PC-3 (cell line): ENCODE results near the gene MAMDC2. TPM values are rescaled to one million over a fixed set of nuclear protein-coding genes. Genes with fewer than 3 reads are reported as not detected.

Experiments used
- ATAC-seq: fragments of 200-7000 bp; cut with Tn5 transposase; 2 replicates; pipeline ENCODE4 v1.9.1; 2020; ENCODE audit warnings: mild to moderate bottlenecking, moderate library complexity
- BruUV-seq: library from RNA; stranded (reverse); fragments of 400-500 nt; replicated peaks from 2 replicates; lab custom pipeline; 2021; lab: Mats Ljungman, UMichigan
- CTCF ChIA-PET: fragments of 300-600 bp; sonication (Branson Sonifier 250); formaldehyde crosslinking; loops from one replicate; lab custom pipeline; 2022; ENCODE audit warnings: antibody characterized with exemption; lab: Charles Lee
- POLR2A ChIA-PET: fragments of 300-600 bp; sonication (Branson Sonifier 250); formaldehyde crosslinking; loops from one replicate; lab custom pipeline; 2022; ENCODE audit warnings: antibody characterized with exemption; ENCODE audit not compliant: unreplicated experiment; lab: Charles Lee
- DNase-seq: peaks from one replicate; pipeline ENCODE4 v3.0.0-alpha.2; 2015
- H2AFZ ChIP-seq: fragments of 300-600 bp; sonication (generic); 2 replicates; pipeline ENCODE4 v1.6.0; 2016; ENCODE audit warnings: antibody characterized with exemption, low read length
- H3F3A ChIP-seq: fragments of 300-600 bp; sonication (generic); one replicate; pipeline ENCODE4 v1.6.0; 2017; ENCODE audit warnings: antibody characterized with exemption, low read length, control low read depth, mild to moderate bottlenecking; ENCODE audit not compliant: unreplicated experiment
- H3K27ac ChIP-seq: fragments of 300-600 bp; sonication (generic); 2 replicates; pipeline ENCODE4 v1.5.1; 2016; ENCODE audit warnings: mild to moderate bottlenecking, low read length
- H3K27me3 ChIP-seq: fragments of 300-600 bp; sonication (generic); 2 replicates; pipeline ENCODE4 v1.6.1; 2016; ENCODE audit warnings: low read length, mixed read lengths
- H3K36me3 ChIP-seq: fragments of 300-600 bp; sonication (generic); 2 replicates; pipeline ENCODE4 v1.6.1; 2016; ENCODE audit warnings: low read depth, mixed run types, low read length, mixed read lengths
- H3K4me1 ChIP-seq: fragments of 300-600 bp; sonication (generic); 2 replicates; pipeline ENCODE4 v1.5.1; 2016; ENCODE audit warnings: low read length; ENCODE audit not compliant: insufficient read depth
- H3K4me2 ChIP-seq: fragments of 300-600 bp; sonication (generic); 2 replicates; pipeline ENCODE4 v1.6.0; 2016; ENCODE audit warnings: low read length
- H3K4me3 ChIP-seq: fragments of 300-600 bp; sonication (generic); 2 replicates; pipeline ENCODE4 v1.5.1; 2016; ENCODE audit warnings: mild to moderate bottlenecking, low read length, mixed read lengths
- H3K79me2 ChIP-seq: fragments of 300-600 bp; sonication (generic); 2 replicates; pipeline ENCODE4 v1.6.1; 2017; ENCODE audit warnings: low read length, mixed read lengths
- H3K9ac ChIP-seq: fragments of 300-600 bp; sonication (generic); 2 replicates; pipeline ENCODE4 v1.6.0; 2016; ENCODE audit warnings: mild to moderate bottlenecking, low read length
- H3K9me2 ChIP-seq: fragments of 300-600 bp; sonication (generic); replicated peaks from 2 replicates; pipeline ENCODE4 v1.6.1; 2016; ENCODE audit warnings: mixed run types, low read length, mixed read lengths
- H3K9me3 ChIP-seq: fragments of 300-600 bp; sonication (generic); 2 replicates; pipeline ENCODE4 v1.6.1; 2016; ENCODE audit warnings: low read length, mixed read lengths
- H4K20me1 ChIP-seq: fragments of 300-600 bp; sonication (generic); 2 replicates; pipeline ENCODE4 v1.6.1; 2016; ENCODE audit warnings: low read length, mixed read lengths
- EZH2 ChIP-seq: fragments of 300-600 bp; sonication (generic); IDR thresholded peaks from one replicate; pipeline ENCODE4 v1.6.1; 2017; ENCODE audit warnings: antibody characterized with exemption, mild to moderate bottlenecking, low read length; ENCODE audit not compliant: unreplicated experiment
- EZH2phosphoT487 ChIP-seq: fragments of 300-600 bp; sonication (generic); IDR thresholded peaks from 2 replicates; pipeline ENCODE4 v1.6.1; 2018; ENCODE audit warnings: mild to moderate bottlenecking, antibody characterized with exemption, low read length, borderline replicate concordance
- intact Hi-C: fragments of 100-400 bp; cut with micrococcal nuclease; formaldehyde crosslinking; loops from 2 replicates; pipeline ENCODE4 v1.9.0; 2023
- total RNA-seq: library from RNA; depleted of rRNA; stranded (reverse); fragments of >200 nt; gene quantifications from 2 replicates; pipeline ENCODE4 v1.2.3, GENCODE V29; 2014
- TF ChIP-seq, protein P1 (sequence below): fragments of 300-600 bp; sonication (generic); conservative IDR thresholded peaks from 2 replicates; pipeline ENCODE4 v1.5.1; 2017; ENCODE audit warnings: antibody characterized with exemption, low read depth, mild to moderate bottlenecking, low read length

Gene MAMDC2
- total RNA-seq, 1 experiment from 2014 or later, result not detected

DNA sequence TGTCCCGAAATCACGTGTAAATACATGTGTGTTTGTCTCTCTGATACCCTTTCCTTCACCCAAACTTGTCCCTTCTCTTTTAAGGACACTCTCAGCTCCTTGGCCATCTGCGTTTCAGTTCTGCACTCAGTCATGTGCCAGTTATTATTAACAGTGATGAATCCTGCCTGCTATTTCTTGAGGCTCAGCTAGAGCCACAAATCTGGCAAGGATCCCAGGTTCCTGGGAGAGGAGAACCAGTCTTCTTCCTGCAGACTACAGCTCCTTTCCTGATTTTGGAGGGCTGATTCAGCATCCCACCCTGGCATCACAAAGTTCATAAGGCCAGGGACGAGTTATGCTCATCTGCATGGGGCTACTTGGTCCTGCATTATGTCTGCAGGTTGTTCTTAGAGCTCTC, 5.6 kb downstream of the MAMDC2 start:
- Histone ChIP-seq H3K4me3 (no peak overlapping the region), H3K4me2 (no peak overlapping the region), H2AFZ (no peak overlapping the region), H3K79me2 (no peaks in the 10 kb centered on the region), H3K27ac (no peak overlapping the region), H3K36me3 (no peaks in the 10 kb centered on the region), H3K9ac (no peak overlapping the region), H3K9me3 (no peaks in the 10 kb centered on the region), H3K27me3 (0 out of 2 replicates have a peak, but pooled peaks cover 5% of the 10 kb centered on the region), H3K9me2 (no peaks in the 10 kb centered on the region), H3F3A (no peaks in the 10 kb centered on the region), H3K4me1 (peaks cover 11% of the 10 kb centered on the region), H4K20me1 (no peaks in the 10 kb centered on the region)
- ATAC-seq (no peak), DNase-seq (peak; percentile 55)
- CTCF ChIA-PET, result no interaction called here
- intact Hi-C loops, result no loop called here
- TF ChIP-seq EZH2, result no peak
- TF ChIP-seq EZH2phosphoT487, result no peak
- TF ChIP-seq, protein P1, sequence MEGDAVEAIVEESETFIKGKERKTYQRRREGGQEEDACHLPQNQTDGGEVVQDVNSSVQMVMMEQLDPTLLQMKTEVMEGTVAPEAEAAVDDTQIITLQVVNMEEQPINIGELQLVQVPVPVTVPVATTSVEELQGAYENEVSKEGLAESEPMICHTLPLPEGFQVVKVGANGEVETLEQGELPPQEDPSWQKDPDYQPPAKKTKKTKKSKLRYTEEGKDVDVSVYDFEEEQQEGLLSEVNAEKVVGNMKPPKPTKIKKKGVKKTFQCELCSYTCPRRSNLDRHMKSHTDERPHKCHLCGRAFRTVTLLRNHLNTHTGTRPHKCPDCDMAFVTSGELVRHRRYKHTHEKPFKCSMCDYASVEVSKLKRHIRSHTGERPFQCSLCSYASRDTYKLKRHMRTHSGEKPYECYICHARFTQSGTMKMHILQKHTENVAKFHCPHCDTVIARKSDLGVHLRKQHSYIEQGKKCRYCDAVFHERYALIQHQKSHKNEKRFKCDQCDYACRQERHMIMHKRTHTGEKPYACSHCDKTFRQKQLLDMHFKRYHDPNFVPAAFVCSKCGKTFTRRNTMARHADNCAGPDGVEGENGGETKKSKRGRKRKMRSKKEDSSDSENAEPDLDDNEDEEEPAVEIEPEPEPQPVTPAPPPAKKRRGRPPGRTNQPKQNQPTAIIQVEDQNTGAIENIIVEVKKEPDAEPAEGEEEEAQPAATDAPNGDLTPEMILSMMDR, result no peak
- POLR2A ChIA-PET, result no interaction called here
- no TSS peak for BruUV-seq

DNA sequence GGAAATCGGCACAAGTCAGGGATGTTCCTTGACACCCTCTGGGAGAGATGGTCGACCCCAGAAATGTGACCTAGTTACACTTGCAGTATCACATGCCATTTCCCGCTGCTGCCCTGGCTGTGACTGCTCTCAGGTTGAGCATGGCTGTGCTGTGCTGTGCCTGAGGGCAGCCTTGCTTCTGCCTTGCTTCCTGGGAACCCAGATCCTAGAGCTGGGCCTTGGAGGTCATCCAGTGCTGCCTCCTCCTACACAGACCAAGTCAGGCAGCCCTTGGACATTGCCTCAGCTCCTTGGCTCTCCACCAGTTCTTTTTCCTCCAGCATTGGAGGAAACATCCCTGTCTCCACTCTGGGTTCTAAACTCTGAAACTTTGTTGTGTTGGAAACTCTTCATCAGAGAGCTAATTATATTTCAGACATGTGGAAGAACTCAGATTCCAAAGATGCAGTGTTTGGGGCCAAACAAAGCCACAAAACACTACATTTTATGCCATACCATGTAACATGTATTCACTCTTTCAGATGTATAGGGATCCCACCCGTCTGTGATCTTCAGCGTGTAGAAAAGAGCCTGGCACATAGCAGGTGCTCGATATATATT, 6.1 kb downstream of the MAMDC2 start:
- ATAC-seq (no peak), DNase-seq (no peak)
- H3K27me3 ChIP-seq, result 0 out of 2 replicates have a peak, but pooled peaks cover 5% of the 10 kb centered on the region
- H3F3A ChIP-seq, result no peaks in the 10 kb centered on the region
- H3K4me2 ChIP-seq, result no peak overlapping the region
- H3K9ac ChIP-seq, result no peak overlapping the region
- TF ChIP-seq, protein P1, result no peak
- TF ChIP-seq EZH2 (no peak), EZH2phosphoT487 (no peak)
- H3K27ac ChIP-seq, result no peak overlapping the region
- H3K9me3 ChIP-seq, result no peaks in the 10 kb centered on the region
- H2AFZ ChIP-seq, result no peak overlapping the region
- intact Hi-C loops, result no loop called here
- H3K9me2 ChIP-seq, result no peaks in the 10 kb centered on the region
- CTCF ChIA-PET, result no interaction called here
- H3K4me1 ChIP-seq, result peaks cover 16% of the 10 kb centered on the region
- no TSS peak for BruUV-seq
- H4K20me1 ChIP-seq, result no peaks in the 10 kb centered on the region
- POLR2A ChIA-PET, result no interaction called here
- H3K36me3 ChIP-seq, result no peaks in the 10 kb centered on the region
- no peaks in the 10 kb centered on the region for H3K79me2 ChIP-seq
- H3K4me3 ChIP-seq, result no peak overlapping the region

DNA sequence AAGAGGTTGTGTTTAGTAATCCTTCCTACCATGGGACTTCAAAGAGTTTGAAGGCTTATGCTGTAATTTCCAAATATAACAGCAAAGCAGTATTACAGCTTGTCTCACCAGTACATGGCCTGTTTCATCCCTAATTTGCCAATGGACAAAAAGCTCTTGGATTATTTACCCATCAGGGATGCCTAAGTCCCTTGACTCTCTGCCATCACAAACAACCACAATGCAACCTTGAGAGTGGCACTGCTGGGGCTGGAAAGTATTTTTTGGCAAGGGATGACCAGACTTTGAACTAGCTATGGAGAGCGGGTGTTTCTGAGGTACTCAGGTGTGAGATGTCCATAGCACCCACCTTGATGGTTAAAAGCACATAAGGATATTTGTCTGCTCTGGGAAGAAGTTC, 9.1 kb downstream of the MAMDC2 start:
- H3K4me3 ChIP-seq, result no peak overlapping the region
- no peaks in the 10 kb centered on the region for H4K20me1 ChIP-seq
- intact Hi-C loops, result no loop called here
- ATAC-seq (no peak), DNase-seq (no peak)
- no peaks in the 10 kb centered on the region for H3F3A ChIP-seq
- H3K79me2 ChIP-seq, result no peaks in the 10 kb centered on the region
- H3K9me2 ChIP-seq, result no peaks in the 10 kb centered on the region
- no peaks in the 10 kb centered on the region for H3K36me3 ChIP-seq
- POLR2A ChIA-PET, result no interaction called here
- H3K4me1 ChIP-seq, result peaks cover 17% of the 10 kb centered on the region
- no peak overlapping the region for H3K27ac ChIP-seq
- no peak overlapping the region for H3K4me2 ChIP-seq
- H3K9me3 ChIP-seq, result no peaks in the 10 kb centered on the region
- H2AFZ ChIP-seq, result no peak overlapping the region
- no TSS peak for BruUV-seq
- no peak overlapping the region for H3K9ac ChIP-seq
- peaks cover 7% of the 10 kb centered on the region for H3K27me3 ChIP-seq
- TF ChIP-seq, protein P1, result no peak
- TF ChIP-seq EZH2 (no peak), EZH2phosphoT487 (no peak)
- CTCF ChIA-PET, result no interaction called here
